VCaP (cell line): ENCODE measurements around the gene ELMO1.

Experiments used
- H3K27ac ChIP-seq: fragments of 450-650 bp; 2 replicates; pipeline ENCODE4 v1.5.1; 2017
- CTCF ChIP-seq: fragments of 450-650 bp; conservative IDR thresholded peaks from 2 replicates; pipeline ENCODE4 v1.5.1; 2017; ENCODE audit warnings: mild to moderate bottlenecking, moderate library complexity

ELMO1 gene

GRCh38 chr7:36905841-36906240 is 542.8 kb downstream of the ELMO1 start:
- no peak overlapping the region for H3K27ac ChIP-seq
- no peak for TF ChIP-seq CTCF

GRCh38 chr7:36904802-36905201 is 543.9 kb downstream of the ELMO1 start:
- no peak overlapping the region for H3K27ac ChIP-seq
- TF ChIP-seq CTCF, result no peak

GRCh38 chr7:36904101-36904500 is 544.6 kb downstream of the ELMO1 start:
- TF ChIP-seq CTCF, result no peak
- no peak overlapping the region for H3K27ac ChIP-seq

GRCh38 chr7:36900988-36901710 is 547.5 kb downstream of the ELMO1 start:
- no peak overlapping the region for H3K27ac ChIP-seq
- no peak for TF ChIP-seq CTCF

- no peak overlapping the region for H3K27ac ChIP-seq
- TF ChIP-seq CTCF, result no peak
These were observed 550.5 kb downstream of the ELMO1 start for GRCh38 chr7:36898186-36898585.

- no peak for TF ChIP-seq CTCF
These were observed 551.6 kb downstream of the ELMO1 start for GRCh38 chr7:36896956-36897590.

GRCh38 chr7:36896418-36896817 is 552.2 kb downstream of the ELMO1 start:
- H3K27ac ChIP-seq, result no peak overlapping the region
- no peak for TF ChIP-seq CTCF

More at GRCh38 chr7:36896956-36897590, 551.6 kb downstream of the ELMO1 start:
- no peak overlapping the region for H3K27ac ChIP-seq
